ENCODE results near the gene KLK12. TPM values are rescaled to one million over a fixed set of nuclear protein-coding genes. Genes with fewer than 3 reads are reported as not detected.

KLK12 gene
- total RNA-seq, 1 donor from 2014 or later = not detected

GRCh38 chr19:51055866-51056265 lies 21.1 kb upstream of the KLK12 start:
- DNase-seq (ENCODE audit: low spot score) = no peak

GRCh38 chr19:51047031-51047335 lies 12.2 kb upstream of the KLK12 start:
- no peak for DNase-seq (ENCODE audit: low spot score)

DNA sequence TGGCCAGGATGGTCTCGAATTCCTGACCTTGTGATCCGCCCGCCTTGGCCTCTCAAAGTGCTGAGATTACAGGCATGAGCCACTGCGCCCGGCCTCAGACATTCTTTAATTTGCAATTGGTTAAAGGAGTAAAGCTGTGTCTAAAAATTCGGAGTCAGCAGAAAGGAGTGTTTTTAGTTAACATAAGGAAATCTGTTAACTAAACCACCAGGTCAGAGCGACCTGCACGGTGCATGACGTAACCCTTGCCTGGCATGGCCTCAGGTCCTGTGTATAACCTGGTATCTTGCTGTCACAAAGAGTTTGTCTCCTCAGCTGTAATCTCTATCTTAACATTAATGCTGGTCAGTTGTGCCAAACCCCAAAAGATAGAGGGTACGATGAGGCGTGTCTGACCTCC lies 9.5 kb upstream of the KLK12 start:
- no peak for DNase-seq (ENCODE audit: low spot score)

GRCh38 chr19:51043497-51043896 lies 8.7 kb upstream of the KLK12 start:
- DNase-seq (ENCODE audit: low spot score) = no peak

GRCh38 chr19:51040151-51040550 lies 5.3 kb upstream of the KLK12 start:
- DNase-seq (ENCODE audit: low spot score) = no peak

- DNase-seq (ENCODE audit: low spot score) = no peak
Observed at GRCh38 chr19:51036519-51036918, 1.7 kb upstream of the KLK12 start.

DNA sequence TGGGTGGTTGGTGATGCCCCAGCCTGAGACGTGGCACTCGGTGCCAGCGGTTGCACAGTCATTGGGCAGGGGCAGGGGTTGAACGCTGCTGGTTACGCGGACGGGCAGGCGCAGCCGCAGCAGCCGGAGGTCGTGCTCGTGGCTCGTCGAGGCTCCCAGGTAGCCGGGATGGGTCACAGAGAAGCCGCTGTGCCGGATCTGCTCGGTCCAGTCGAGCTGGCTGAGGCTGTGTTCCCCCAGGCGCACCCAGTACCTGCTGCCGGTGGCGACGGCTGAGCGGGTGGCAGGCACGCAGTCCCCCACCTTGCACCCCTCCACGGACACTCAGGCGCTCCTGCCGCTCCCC lies 2.9 kb downstream of the KLK12 start:
- DNase-seq (ENCODE audit: low spot score) = no peak

DNA sequence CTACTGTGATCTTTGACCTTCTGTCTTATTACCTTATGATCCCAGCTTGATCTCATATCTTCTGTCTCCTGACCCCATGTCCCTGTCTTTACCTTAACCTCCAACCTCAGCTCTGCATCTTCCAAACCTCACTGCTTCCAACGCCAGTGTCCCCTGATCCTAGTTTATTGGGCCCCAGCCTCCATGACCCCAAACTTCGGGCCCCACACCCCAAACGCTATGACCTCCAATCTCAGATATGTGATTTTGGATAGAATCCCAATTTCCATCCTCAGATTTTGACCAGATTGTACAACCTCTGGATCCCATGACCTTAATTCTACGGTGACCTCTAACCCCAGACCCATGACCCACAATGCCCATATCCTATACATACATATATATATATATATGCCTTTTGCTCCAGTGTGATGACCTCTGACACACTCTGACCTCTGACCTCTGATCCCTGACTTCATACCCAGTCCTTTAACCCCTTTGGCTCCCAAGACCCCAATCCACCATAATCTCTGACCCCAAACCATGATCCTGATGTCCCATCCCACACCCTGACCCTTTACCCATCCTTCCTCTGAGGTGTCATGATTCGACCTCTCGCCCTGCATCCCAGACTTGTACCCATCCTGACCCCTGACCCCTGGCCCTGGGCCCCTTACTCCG lies 3.5 kb downstream of the KLK12 start:
- no peak for DNase-seq (ENCODE audit: low spot score)

- no peak for DNase-seq (ENCODE audit: low spot score)
Observed at GRCh38 chr19:51030631-51031030, 4.2 kb downstream of the KLK12 start.

DNA sequence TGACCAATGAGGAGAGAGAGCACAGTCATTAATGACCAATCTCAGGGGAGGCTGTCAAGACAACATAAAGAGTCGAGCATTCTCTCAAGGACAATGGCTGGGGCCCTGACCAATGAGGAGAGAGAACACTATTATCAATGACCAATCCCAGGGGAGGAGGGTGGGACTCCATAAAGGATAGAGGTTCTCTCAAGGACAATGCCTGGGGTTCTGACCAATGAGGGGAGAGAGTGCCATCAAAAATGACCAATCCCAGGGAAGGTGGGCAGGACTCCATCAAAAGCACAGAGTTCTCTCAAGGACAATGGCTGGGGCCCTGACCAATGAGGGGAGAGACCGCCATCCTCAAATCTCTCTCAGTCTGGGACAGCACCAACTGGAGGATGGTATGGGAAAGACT lies 5.1 kb downstream of the KLK12 start:
- DNase-seq (ENCODE audit: low spot score) = no peak

- DNase-seq (ENCODE audit: low spot score) = no peak
Observed at GRCh38 chr19:51027873-51028272, 6.9 kb downstream of the KLK12 start.

GRCh38 chr19:51027126-51027806 lies 7.5 kb downstream of the KLK12 start:
- DNase-seq (ENCODE audit: low spot score) = no peak

GRCh38 chr19:51026554-51026831 lies 8.3 kb downstream of the KLK12 start, which contains the start of gene KLK11:
Gene KLK11, minus strand, starts transcription at chr19:51026616. Its CDS starts 985 bp downstream, at chr19:51025631.
- DNase-seq (ENCODE audit: low spot score) = no peak

DNA sequence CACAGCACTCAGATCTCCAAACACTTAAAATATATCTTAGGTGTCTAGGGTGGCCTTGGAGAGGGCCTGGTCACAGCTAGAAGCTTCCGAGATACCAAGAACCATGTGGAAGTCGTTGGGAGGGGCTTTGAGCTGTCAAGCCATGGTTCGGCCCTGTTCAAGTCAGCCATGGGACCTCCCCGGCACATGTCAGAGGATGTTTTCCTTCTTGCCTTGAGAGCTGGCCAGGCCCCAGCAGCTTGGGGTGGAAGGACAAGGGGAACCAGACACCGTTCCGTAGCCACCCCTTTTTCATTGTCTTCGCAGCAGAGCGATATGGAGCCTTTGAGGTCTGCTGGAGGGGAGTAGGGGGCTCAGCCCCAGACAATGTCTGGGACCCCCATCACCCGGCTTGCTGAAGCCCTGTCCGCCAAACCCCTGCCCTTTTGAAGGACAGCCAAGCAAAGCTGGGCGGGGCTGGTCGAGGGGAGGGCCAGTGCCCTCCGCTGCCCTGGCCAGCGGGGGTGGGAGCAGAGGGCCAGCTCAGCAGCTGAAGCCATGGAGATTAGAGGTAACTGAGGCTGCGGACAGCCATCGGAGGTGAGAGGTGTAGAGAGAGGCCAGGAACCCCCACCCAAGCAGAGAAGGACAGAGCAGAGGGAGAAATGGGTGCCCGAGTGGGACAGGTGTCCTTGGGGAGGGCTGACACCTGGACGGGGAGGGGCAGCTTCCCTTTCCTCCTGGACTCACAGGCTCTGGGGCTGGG lies 8.8 kb downstream of the KLK12 start:
- DNase-seq (ENCODE audit: low spot score) = no peak

DNA sequence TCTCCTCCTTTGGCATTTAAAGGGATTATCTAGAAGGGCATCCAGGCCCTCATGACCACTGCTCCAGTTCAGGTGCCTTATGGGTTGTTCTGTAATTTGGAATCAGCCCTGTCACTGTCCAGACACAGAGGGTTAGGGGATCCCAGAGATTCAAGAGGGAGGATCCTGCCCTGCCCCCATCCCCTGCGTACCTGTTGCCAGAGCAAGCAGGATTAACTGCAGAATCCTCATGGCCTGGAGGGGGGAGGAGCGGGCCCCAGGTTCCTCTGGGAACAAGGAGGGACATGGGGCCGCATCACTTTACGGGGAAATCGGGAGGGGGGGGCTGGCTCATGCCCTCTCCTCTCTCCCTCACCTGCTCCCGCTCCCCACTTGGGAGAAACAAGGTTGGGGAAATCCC lies 9.4 kb downstream of the KLK12 start:
- no peak for DNase-seq (ENCODE audit: low spot score)

- DNase-seq (ENCODE audit: low spot score) = no peak
Observed at GRCh38 chr19:51024924-51025323, 9.9 kb downstream of the KLK12 start.

DNA sequence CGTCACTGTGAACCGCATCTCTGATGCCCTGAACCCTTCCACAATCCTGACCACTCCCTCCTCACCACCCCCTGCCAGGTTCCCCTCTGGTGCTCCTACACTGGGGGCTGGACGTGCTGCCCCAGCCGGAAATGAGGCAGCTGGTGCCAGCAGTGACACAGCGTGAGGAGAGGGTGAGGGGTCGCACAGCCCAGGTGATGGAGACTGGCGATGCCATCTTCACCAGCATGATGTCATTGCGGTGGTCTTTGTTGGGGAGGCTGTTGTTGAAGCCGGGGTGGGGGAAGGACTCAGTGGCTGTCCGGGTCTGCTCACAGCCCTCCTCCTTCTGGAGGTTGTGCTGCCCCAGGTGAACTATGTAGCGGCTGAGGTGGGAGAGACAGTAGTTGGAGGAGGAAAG lies 10.9 kb downstream of the KLK12 start:
- no peak for DNase-seq (ENCODE audit: low spot score)

- DNase-seq (ENCODE audit: low spot score) = no peak
Observed at GRCh38 chr19:51022526-51022925, 12.3 kb downstream of the KLK12 start.

- peak; percentile 52 for DNase-seq (ENCODE audit: low spot score)
Observed at GRCh38 chr19:51020988-51021651, 13.7 kb downstream of the KLK12 start.

GRCh38 chr19:51019544-51019925 lies 15.3 kb downstream of the KLK12 start, which contains the start of gene KLK10:
Gene KLK10, minus strand, starts transcription at chr19:51019709. Its CDS starts 579 bp downstream, at chr19:51019130.
- no peak for DNase-seq (ENCODE audit: low spot score)

DNA sequence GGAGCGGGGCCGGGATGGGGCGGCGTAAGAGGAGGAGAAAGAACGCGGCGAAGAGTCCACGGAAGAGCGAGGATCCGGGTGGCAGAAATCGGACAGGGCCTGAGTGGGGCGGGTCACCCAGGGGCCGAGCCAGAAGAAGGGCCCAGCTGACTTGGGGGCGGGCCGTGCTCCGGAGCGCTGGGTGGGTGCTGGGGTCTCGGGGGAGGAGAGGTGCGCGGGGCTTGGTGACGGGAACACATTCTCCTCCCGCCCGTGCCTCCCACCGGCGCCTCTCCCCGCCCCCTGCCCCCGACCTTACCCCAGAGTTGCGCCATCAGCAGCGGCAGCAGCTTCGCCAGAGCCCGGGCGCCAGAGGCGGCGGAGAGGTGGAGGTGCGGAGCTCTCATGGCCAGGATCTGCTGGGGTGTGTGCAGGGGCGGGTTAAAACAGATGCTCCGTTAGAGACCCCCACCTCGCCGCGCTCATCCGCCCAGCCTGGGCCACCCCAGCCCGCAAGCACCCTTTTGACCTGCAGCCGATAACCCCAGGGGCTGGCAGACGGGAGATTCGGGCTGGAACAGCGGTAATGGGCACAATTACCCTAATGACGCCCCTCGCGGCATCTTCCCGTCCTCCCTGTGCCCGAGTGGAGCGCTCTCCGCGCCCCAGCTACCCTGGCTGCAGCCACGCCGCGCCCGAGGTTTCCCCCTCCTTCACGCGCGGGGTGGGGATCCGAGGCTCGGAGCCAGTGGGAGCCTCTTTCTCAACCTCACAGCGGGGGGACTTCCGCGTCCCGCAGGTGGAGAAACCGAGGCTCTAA lies 15.9 kb downstream of the KLK12 start:
- DNase-seq (ENCODE audit: low spot score) = no peak
